HEK293 (cell line): ENCODE measurements around the gene ZNF608.

Source experiments
- ATF2 ChIP-seq: fragments of 450-650 bp; formaldehyde crosslinking; IDR thresholded peaks from 2 replicates; pipeline ENCODE4 v1.5.1; 2016; ENCODE audit warnings: missing biosample characterization, missing genetic modification characterization, low read depth
- HOXA7 ChIP-seq: sonication (generic); formaldehyde crosslinking; IDR thresholded peaks from 2 replicates; pipeline ENCODE4 v1.8.1; 2022; ENCODE audit warnings: missing genetic modification reagents, borderline replicate concordance
- HOXD13 ChIP-seq: sonication (generic); formaldehyde crosslinking; IDR thresholded peaks from 2 replicates; pipeline ENCODE4 v1.8.0; 2022; ENCODE audit warnings: missing genetic modification reagents, borderline replicate concordance
- INSM2 ChIP-seq: fragments of 450-650 bp; formaldehyde crosslinking; IDR thresholded peaks from 2 replicates; pipeline ENCODE4 v1.5.1; 2016; ENCODE audit warnings: missing biosample characterization, missing genetic modification characterization
- KLF7 ChIP-seq: fragments of 450-650 bp; formaldehyde crosslinking; IDR thresholded peaks from 2 replicates; pipeline ENCODE4 v1.5.1; 2016; ENCODE audit warnings: missing biosample characterization, missing genetic modification characterization, borderline replicate concordance
- PRDM1 ChIP-seq: fragments of 450-650 bp; formaldehyde crosslinking; IDR thresholded peaks from 2 replicates; pipeline ENCODE4; 2016; ENCODE audit warnings: missing biosample characterization, missing genetic modification characterization
- REPIN1 ChIP-seq: fragments of 450-650 bp; formaldehyde crosslinking; IDR thresholded peaks from 2 replicates; pipeline ENCODE4 v1.5.1; 2017; ENCODE audit warnings: missing biosample characterization, missing genetic modification characterization, low read depth
- REST ChIP-seq: fragments of 450-650 bp; formaldehyde crosslinking; IDR thresholded peaks from 2 replicates; pipeline ENCODE4 v1.5.1; 2016; ENCODE audit warnings: missing biosample characterization, missing genetic modification characterization
- SP3 ChIP-seq: fragments of 450-650 bp; formaldehyde crosslinking; IDR thresholded peaks from 2 replicates; pipeline ENCODE4 v1.5.1; 2016; ENCODE audit warnings: missing biosample characterization, missing genetic modification characterization
- SP7 ChIP-seq: fragments of 450-650 bp; formaldehyde crosslinking; IDR thresholded peaks from 2 replicates; pipeline ENCODE4 v1.5.1; 2016; ENCODE audit warnings: missing biosample characterization, missing genetic modification characterization
- WT1 ChIP-seq: fragments of 450-650 bp; formaldehyde crosslinking; IDR thresholded peaks from 2 replicates; pipeline ENCODE4 v1.5.1; 2016; ENCODE audit warnings: missing biosample characterization, missing genetic modification characterization
- ZBTB17 ChIP-seq: fragments of 450-650 bp; formaldehyde crosslinking; IDR thresholded peaks from 2 replicates; pipeline ENCODE4 v1.5.1; 2016; ENCODE audit warnings: missing biosample characterization, missing genetic modification characterization
- ZFP3 ChIP-seq: fragments of 450-650 bp; formaldehyde crosslinking; IDR thresholded peaks from 2 replicates; pipeline ENCODE4 v1.5.1; 2016; ENCODE audit warnings: low read depth, missing biosample characterization, missing genetic modification characterization
- ZFP37 ChIP-seq: fragments of 450-650 bp; formaldehyde crosslinking; IDR thresholded peaks from 2 replicates; pipeline ENCODE4 v1.5.1; 2016; ENCODE audit warnings: missing biosample characterization, missing genetic modification characterization
- ZIC2 ChIP-seq: fragments of 450-650 bp; formaldehyde crosslinking; IDR thresholded peaks from 2 replicates; pipeline ENCODE4 v1.5.1; 2016; ENCODE audit warnings: missing biosample characterization, missing genetic modification characterization
- ZNF10 ChIP-seq: fragments of 450-650 bp; formaldehyde crosslinking; IDR thresholded peaks from 2 replicates; pipeline ENCODE4 v1.5.1; 2017; ENCODE audit warnings: missing biosample characterization, missing genetic modification characterization
- ZNF202 ChIP-seq: fragments of 450-650 bp; formaldehyde crosslinking; IDR thresholded peaks from 2 replicates; pipeline ENCODE4 v1.5.1; 2016; ENCODE audit warnings: missing biosample characterization, missing genetic modification characterization, borderline replicate concordance
- ZNF214 ChIP-seq: fragments of 450-650 bp; formaldehyde crosslinking; IDR thresholded peaks from 2 replicates; pipeline ENCODE4 v1.5.1; 2017; ENCODE audit warnings: missing biosample characterization, mild to moderate bottlenecking, missing genetic modification characterization, borderline replicate concordance
- ZNF341 ChIP-seq: fragments of 450-650 bp; formaldehyde crosslinking; IDR thresholded peaks from 2 replicates; pipeline ENCODE4; 2016; ENCODE audit warnings: low read depth, missing biosample characterization, missing genetic modification characterization
- ZNF366 ChIP-seq: fragments of 450-650 bp; formaldehyde crosslinking; conservative IDR thresholded peaks from 2 replicates; pipeline ENCODE4 v1.5.1; 2016; ENCODE audit warnings: missing biosample characterization, missing genetic modification characterization
- ZNF391 ChIP-seq: fragments of 450-650 bp; formaldehyde crosslinking; IDR thresholded peaks from 2 replicates; pipeline ENCODE4 v1.5.1; 2016; ENCODE audit warnings: low read depth, missing biosample characterization, missing genetic modification characterization, borderline replicate concordance
- ZNF398 ChIP-seq: fragments of 450-650 bp; formaldehyde crosslinking; IDR thresholded peaks from 2 replicates; pipeline ENCODE4 v1.5.1; 2017; ENCODE audit warnings: missing biosample characterization, missing genetic modification characterization
- ZNF426 ChIP-seq: fragments of 450-650 bp; formaldehyde crosslinking; IDR thresholded peaks from 2 replicates; pipeline ENCODE4 v1.5.1; 2017; ENCODE audit warnings: missing biosample characterization, missing genetic modification characterization, mild to moderate bottlenecking, inconsistent platforms, moderate library complexity
- ZNF501 ChIP-seq: fragments of 450-650 bp; formaldehyde crosslinking; IDR thresholded peaks from 2 replicates; pipeline ENCODE4 v1.5.1; 2016; ENCODE audit warnings: missing biosample characterization, missing genetic modification characterization
- ZNF629 ChIP-seq: fragments of 450-650 bp; formaldehyde crosslinking; IDR thresholded peaks from 2 replicates; pipeline ENCODE4 v1.5.1; 2017; ENCODE audit warnings: missing biosample characterization, missing genetic modification characterization
- ZNF660 ChIP-seq: fragments of 450-650 bp; IDR thresholded peaks from 2 replicates; pipeline ENCODE4 v1.5.1; 2018; ENCODE audit warnings: missing biosample characterization, mild to moderate bottlenecking, missing genetic modification characterization
- ZNF701 ChIP-seq: fragments of 450-650 bp; formaldehyde crosslinking; IDR thresholded peaks from 2 replicates; pipeline ENCODE4 v1.5.1; 2016; ENCODE audit warnings: missing biosample characterization, missing genetic modification characterization
- ZNF785 ChIP-seq: fragments of 450-650 bp; formaldehyde crosslinking; IDR thresholded peaks from 2 replicates; pipeline ENCODE4 v1.5.1; 2016; ENCODE audit warnings: missing biosample characterization, missing genetic modification characterization
- ZSCAN4 ChIP-seq: fragments of 450-650 bp; formaldehyde crosslinking; IDR thresholded peaks from 2 replicates; pipeline ENCODE4 v1.5.1; 2017; ENCODE audit warnings: missing biosample characterization, missing genetic modification characterization
- ZXDB ChIP-seq: fragments of 450-650 bp; formaldehyde crosslinking; IDR thresholded peaks from 2 replicates; pipeline ENCODE4 v1.5.1; 2016; ENCODE audit warnings: missing biosample characterization, missing genetic modification characterization

The ZNF608 gene

GRCh38 chr5:124706729-124707361 is 39.6 kb downstream of the ZNF608 start (continued):
- peak; percentile 94 for TF ChIP-seq ZXDB (tag by site-specific recombination)
- TF ChIP-seq KLF7 (tag by site-specific recombination), result peak; percentile 90; the same call in 1 of the 2 replicates
- TF ChIP-seq ZFP3 (tag by site-specific recombination), result no peak
- no peak; the same call in 1 of the 2 replicates for TF ChIP-seq ZNF10
- TF ChIP-seq ZNF341 (tag by site-specific recombination), result peak; percentile 50; the same call in 1 of the 2 replicates
- no peak for TF ChIP-seq ZNF214 (tag by site-specific recombination)
- no peak for TF ChIP-seq ZNF202 (tag by site-specific recombination)
- TF ChIP-seq ZNF398 (tag by site-specific recombination), result peak; percentile 80
- TF ChIP-seq PRDM1 (tag by site-specific recombination), result peak; percentile 50; the same call in 1 of the 2 replicates
- no peak for TF ChIP-seq HOXA7 (CRISPR knock-in tag)
- TF ChIP-seq SP3 (tag by site-specific recombination), result peak; percentile 41
- TF ChIP-seq ZBTB17 (tag by site-specific recombination), result peak; percentile 89
- peak; percentile 100 for TF ChIP-seq ZNF660 (tag by site-specific recombination)
- TF ChIP-seq SP7, result peak; percentile 95
- TF ChIP-seq ZNF366 (tag by site-specific recombination), result peak; percentile 52
- peak; percentile 94 for TF ChIP-seq ZIC2 (tag by site-specific recombination)
- TF ChIP-seq INSM2 (tag by site-specific recombination), result 0 out of 2 replicates have a peak, but pooled peaks have one; percentile 49
- TF ChIP-seq WT1, result peak; percentile 100
- TF ChIP-seq ZSCAN4, result 0 out of 2 replicates have a peak, but pooled peaks have one; percentile 28
- no peak; the same call in 1 of the 2 replicates for TF ChIP-seq REPIN1 (tag by site-specific recombination)
- TF ChIP-seq ZNF701 (tag by site-specific recombination), result 0 out of 2 replicates have a peak, but pooled peaks have one; percentile 63
- TF ChIP-seq ZNF501 (tag by site-specific recombination), result peak; percentile 46; the same call in 1 of the 2 replicates
- no peak for TF ChIP-seq ZFP37 (tag by site-specific recombination)
- TF ChIP-seq ATF2 (tag by site-specific recombination), result peak; percentile 50
- TF ChIP-seq REST (tag by site-specific recombination), result peak; percentile 40; the same call in 1 of the 2 replicates
- TF ChIP-seq ZNF391 (tag by site-specific recombination), result no peak
- peak; percentile 67 for TF ChIP-seq ZNF629 (tag by site-specific recombination)
- TF ChIP-seq ZNF426 (tag by site-specific recombination), result no peak
- TF ChIP-seq HOXD13 (CRISPR knock-in tag), result no peak
- no peak for TF ChIP-seq ZNF785 (tag by site-specific recombination)
